ENCODE results near the gene SMIM7. TPM values are rescaled to one million over a fixed set of nuclear protein-coding genes. Genes with fewer than 3 reads are reported as not detected.

Gene SMIM7
- total and polyA plus RNA-seq, 4 donors, result 46.9 to 114 (median 81.7) TPM

GRCh38 chr19:16623066-16623465 lies 36.9 kb downstream of the SMIM7 start:
- Histone ChIP-seq H3K4me1 (ENCODE audit: control insufficient read depth in 1 of 2, insufficient read depth in 2 of 2, low read length in 2 of 2) (no peaks in the 10 kb centered on the region), H3K27ac (ENCODE audit: low read depth in 1 of 2, low read length in 2 of 2) (no peak overlapping the region), H3K27me3 (ENCODE audit: control insufficient read depth in 1 of 2, insufficient read depth in 2 of 2, low read length in 1 of 2) (no peaks in the 10 kb centered on the region), H3K36me3 (ENCODE audit: control insufficient read depth in 1 of 2, insufficient read depth in 2 of 2, low read length in 1 of 2) (no peaks in the 10 kb centered on the region), H3K9me3 (ENCODE audit: control insufficient read depth, low read length) (no peaks in the 10 kb centered on the region), H3K4me3 (ENCODE audit: low read length in 2 of 2) (no peak overlapping the region)
- DNase-seq (no peak), ATAC-seq (ENCODE audit: low FRiP score) (no peak)
- intact Hi-C loops (cut with DNase I), result no loop called here
- 90 to 94% methylated on average over 2 of the region's 2 CpGs for WGBS, 2 donors

- WGBS, 2 donors, result 62 to 67% methylated on average over 7 of the region's 7 CpGs
- H3K27ac ChIP-seq (ENCODE audit: low read depth in 1 of 2, low read length in 2 of 2), result no peak overlapping the region
- H3K27me3 ChIP-seq (ENCODE audit: control insufficient read depth in 1 of 2, insufficient read depth in 2 of 2, low read length in 1 of 2), result no peaks in the 10 kb centered on the region
- DNase-seq (no peak), ATAC-seq (ENCODE audit: low FRiP score) (no peak)
- no peaks in the 10 kb centered on the region for H3K9me3 ChIP-seq (ENCODE audit: control insufficient read depth, low read length)
- H3K4me3 ChIP-seq (ENCODE audit: low read length in 2 of 2), result no peak overlapping the region
- no peaks in the 10 kb centered on the region for H3K4me1 ChIP-seq (ENCODE audit: control insufficient read depth in 1 of 2, insufficient read depth in 2 of 2, low read length in 2 of 2)
- intact Hi-C loops (cut with DNase I), result no loop called here
- H3K36me3 ChIP-seq (ENCODE audit: control insufficient read depth in 1 of 2, insufficient read depth in 2 of 2, low read length in 1 of 2), result no peaks in the 10 kb centered on the region
Observed at GRCh38 chr19:16621165-16621800, 38.7 kb downstream of the SMIM7 start.

GRCh38 chr19:16620584-16620983 lies 39.4 kb downstream of the SMIM7 start:
- Histone ChIP-seq H3K9me3 (ENCODE audit: control insufficient read depth, low read length) (no peaks in the 10 kb centered on the region), H3K4me3 (ENCODE audit: low read length in 2 of 2) (no peak overlapping the region), H3K36me3 (ENCODE audit: control insufficient read depth in 1 of 2, insufficient read depth in 2 of 2, low read length in 1 of 2) (no peaks in the 10 kb centered on the region), H3K27me3 (ENCODE audit: control insufficient read depth in 1 of 2, insufficient read depth in 2 of 2, low read length in 1 of 2) (no peaks in the 10 kb centered on the region), H3K4me1 (ENCODE audit: control insufficient read depth in 1 of 2, insufficient read depth in 2 of 2, low read length in 2 of 2) (no peaks in the 10 kb centered on the region), H3K27ac (ENCODE audit: low read depth in 1 of 2, low read length in 2 of 2) (no peak overlapping the region)
- WGBS, 2 donors, result 73 to 75% methylated on average over 3 of the region's 3 CpGs
- intact Hi-C loops (cut with DNase I), result no loop called here
- ATAC-seq (ENCODE audit: low FRiP score), result no peak
- DNase-seq, result no peak

GRCh38 chr19:16620018-16620417 lies 39.9 kb downstream of the SMIM7 start:
- no peaks in the 10 kb centered on the region for H3K4me1 ChIP-seq (ENCODE audit: control insufficient read depth in 1 of 2, insufficient read depth in 2 of 2, low read length in 2 of 2)
- WGBS, 2 donors, result 60 to 67% methylated on average over 5 of the region's 5 CpGs
- no peaks in the 10 kb centered on the region for H3K9me3 ChIP-seq (ENCODE audit: control insufficient read depth, low read length)
- H3K36me3 ChIP-seq (ENCODE audit: control insufficient read depth in 1 of 2, insufficient read depth in 2 of 2, low read length in 1 of 2), result no peaks in the 10 kb centered on the region
- DNase-seq (no peak), ATAC-seq (ENCODE audit: low FRiP score) (no peak)
- intact Hi-C loops (cut with DNase I), result no loop called here
- no peak overlapping the region for H3K4me3 ChIP-seq (ENCODE audit: low read length in 2 of 2)
- no peak overlapping the region for H3K27ac ChIP-seq (ENCODE audit: low read depth in 1 of 2, low read length in 2 of 2)
- H3K27me3 ChIP-seq (ENCODE audit: control insufficient read depth in 1 of 2, insufficient read depth in 2 of 2, low read length in 1 of 2), result no peaks in the 10 kb centered on the region

GRCh38 chr19:16619457-16619856 lies 40.5 kb downstream of the SMIM7 start:
- DNase-seq (no peak), ATAC-seq (ENCODE audit: low FRiP score) (peak; percentile 50)
- H3K27me3 ChIP-seq (ENCODE audit: control insufficient read depth in 1 of 2, insufficient read depth in 2 of 2, low read length in 1 of 2), result no peaks in the 10 kb centered on the region
- WGBS, 2 donors, result 24 to 27% methylated on average over 7 of the region's 7 CpGs
- H3K9me3 ChIP-seq (ENCODE audit: control insufficient read depth, low read length), result no peaks in the 10 kb centered on the region
- no peaks in the 10 kb centered on the region for H3K4me1 ChIP-seq (ENCODE audit: control insufficient read depth in 1 of 2, insufficient read depth in 2 of 2, low read length in 2 of 2)
- H3K4me3 ChIP-seq (ENCODE audit: low read length in 2 of 2), result no peak overlapping the region
- H3K36me3 ChIP-seq (ENCODE audit: control insufficient read depth in 1 of 2, insufficient read depth in 2 of 2, low read length in 1 of 2), result no peaks in the 10 kb centered on the region
- intact Hi-C loops (cut with DNase I), result loop anchor here in 1 of 2 donors (1.0 kb wide), 1 partner anchor 19 kb away; no protein-coding TSS in a partner anchor
- no peak overlapping the region for H3K27ac ChIP-seq (ENCODE audit: low read depth in 1 of 2, low read length in 2 of 2)

GRCh38 chr19:16618248-16618647 lies 41.7 kb downstream of the SMIM7 start:
- ATAC-seq (ENCODE audit: low FRiP score), result no peak
- H3K4me3 ChIP-seq (ENCODE audit: low read length in 2 of 2), result no peak overlapping the region
- intact Hi-C loops (cut with DNase I), result no loop called here
- H3K27ac ChIP-seq (ENCODE audit: low read depth in 1 of 2, low read length in 2 of 2), result no peak overlapping the region
- H3K9me3 ChIP-seq (ENCODE audit: control insufficient read depth, low read length), result no peaks in the 10 kb centered on the region
- 88 to 93% methylated on average over 7 of the region's 7 CpGs for WGBS, 2 donors
- no peaks in the 10 kb centered on the region for H3K27me3 ChIP-seq (ENCODE audit: control insufficient read depth in 1 of 2, insufficient read depth in 2 of 2, low read length in 1 of 2)
- no peaks in the 10 kb centered on the region for H3K36me3 ChIP-seq (ENCODE audit: control insufficient read depth in 1 of 2, insufficient read depth in 2 of 2, low read length in 1 of 2)
- no peaks in the 10 kb centered on the region for H3K4me1 ChIP-seq (ENCODE audit: control insufficient read depth in 1 of 2, insufficient read depth in 2 of 2, low read length in 2 of 2)
- DNase-seq, result no peak

- Histone ChIP-seq H3K27me3 (ENCODE audit: control insufficient read depth in 1 of 2, insufficient read depth in 2 of 2, low read length in 1 of 2) (no peaks in the 10 kb centered on the region), H3K27ac (ENCODE audit: low read depth in 1 of 2, low read length in 2 of 2) (no peak overlapping the region), H3K4me3 (ENCODE audit: low read length in 2 of 2) (no peak overlapping the region), H3K9me3 (ENCODE audit: control insufficient read depth, low read length) (no peaks in the 10 kb centered on the region), H3K36me3 (ENCODE audit: control insufficient read depth in 1 of 2, insufficient read depth in 2 of 2, low read length in 1 of 2) (no peaks in the 10 kb centered on the region), H3K4me1 (ENCODE audit: control insufficient read depth in 1 of 2, insufficient read depth in 2 of 2, low read length in 2 of 2) (no peaks in the 10 kb centered on the region)
- ATAC-seq (ENCODE audit: low FRiP score) (no peak), DNase-seq (no peak)
- 31 to 43% methylated on average over 1 of the region's 1 CpG for WGBS, 2 donors
- intact Hi-C loops (cut with DNase I), result no loop called here
Observed at GRCh38 chr19:16615808-16616207, 44.1 kb downstream of the SMIM7 start.

DNA sequence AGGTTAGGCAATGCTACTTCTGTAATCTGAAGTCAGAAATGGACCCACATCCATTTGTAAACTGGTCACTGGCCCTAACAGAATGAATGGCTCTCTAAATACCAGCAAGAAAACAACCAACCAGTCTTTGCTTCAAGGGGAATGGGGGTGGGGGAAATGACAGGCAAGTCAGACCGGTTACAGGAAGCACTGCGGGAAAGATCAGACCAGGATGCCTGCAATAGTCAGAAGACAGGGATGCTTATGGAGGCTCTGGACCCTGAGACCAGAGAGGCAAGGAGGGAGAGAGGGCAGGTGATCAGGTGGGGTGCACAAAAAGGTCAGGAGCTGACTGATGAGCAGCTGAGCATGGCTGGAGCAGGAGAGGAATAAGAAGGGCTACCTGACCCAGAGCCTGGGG lies 45.0 kb downstream of the SMIM7 start:
- no peaks in the 10 kb centered on the region for H3K27me3 ChIP-seq (ENCODE audit: control insufficient read depth in 1 of 2, insufficient read depth in 2 of 2, low read length in 1 of 2)
- H3K4me3 ChIP-seq (ENCODE audit: low read length in 2 of 2), result no peak overlapping the region
- H3K27ac ChIP-seq (ENCODE audit: low read depth in 1 of 2, low read length in 2 of 2), result no peak overlapping the region
- intact Hi-C loops (cut with DNase I), result no loop called here
- DNase-seq, result no peak
- H3K4me1 ChIP-seq (ENCODE audit: control insufficient read depth in 1 of 2, insufficient read depth in 2 of 2, low read length in 2 of 2), result no peaks in the 10 kb centered on the region
- ATAC-seq (ENCODE audit: low FRiP score), result no peak
- whole genome bisulfite sequencing, 2 donors, result 44 to 59% methylated on average over 2 of the region's 2 CpGs
- no peaks in the 10 kb centered on the region for H3K36me3 ChIP-seq (ENCODE audit: control insufficient read depth in 1 of 2, insufficient read depth in 2 of 2, low read length in 1 of 2)
- H3K9me3 ChIP-seq (ENCODE audit: control insufficient read depth, low read length), result no peaks in the 10 kb centered on the region

DNA sequence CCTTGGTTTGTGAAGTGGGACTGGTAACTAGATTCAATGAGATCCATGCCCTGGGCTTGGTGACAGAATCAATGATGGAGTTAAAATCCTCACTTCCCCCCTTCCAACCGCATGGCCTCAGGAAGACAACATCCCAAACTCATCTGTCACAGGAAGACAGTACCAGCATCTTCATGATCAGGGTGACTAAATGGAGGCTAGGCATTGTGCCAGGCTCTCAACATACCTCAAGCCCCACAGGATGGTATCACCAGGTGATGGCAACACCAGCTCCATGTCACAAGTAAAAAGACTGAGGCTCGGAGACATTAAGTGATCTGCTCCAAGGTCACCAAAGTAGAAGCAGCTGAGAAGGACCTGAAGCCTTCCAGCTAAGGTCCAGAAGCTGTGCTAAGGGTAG lies 46.1 kb downstream of the SMIM7 start:
- Histone ChIP-seq H3K4me3 (ENCODE audit: low read length in 2 of 2) (no peak overlapping the region), H3K27me3 (ENCODE audit: control insufficient read depth in 1 of 2, insufficient read depth in 2 of 2, low read length in 1 of 2) (no peaks in the 10 kb centered on the region), H3K27ac (ENCODE audit: low read depth in 1 of 2, low read length in 2 of 2) (no peak overlapping the region), H3K36me3 (ENCODE audit: control insufficient read depth in 1 of 2, insufficient read depth in 2 of 2, low read length in 1 of 2) (no peaks in the 10 kb centered on the region), H3K9me3 (ENCODE audit: control insufficient read depth, low read length) (no peaks in the 10 kb centered on the region), H3K4me1 (ENCODE audit: control insufficient read depth in 1 of 2, insufficient read depth in 2 of 2, low read length in 2 of 2) (no peaks in the 10 kb centered on the region)
- WGBS, 2 donors, result 86 to 92% methylated on average over 2 of the region's 2 CpGs
- no peak for DNase-seq
- intact Hi-C loops (cut with DNase I), result no loop called here
- no peak for ATAC-seq (ENCODE audit: low FRiP score)
